Adrenal gland (tissue), 5 donors: Measurements from ENCODE around the gene MILR1.

Experiments used
- CTCF ChIP-seq, 6 experiments: fragments of 450-650 bp in 4 of 6; fragments of 200-600 bp in 2 of 6; sonication (generic) in 1 of 6; IDR thresholded peaks; 1 replicate in 5 of 6; 2 replicates in 1 of 6; pipeline versions ENCODE4 v1.5.1 to v1.8.0; 2016 to 2021; ENCODE audit warnings: antibody characterized with exemption in 6 of 6, mild to moderate bottlenecking in 2 of 6, moderate library complexity in 1 of 6
- POLR2A ChIP-seq, 2 donors: fragments of 450-650 bp; IDR thresholded peaks; one replicate each; pipeline ENCODE4 v1.6.1; 2017; ENCODE audit warnings: antibody characterized with exemption in 2 of 2, mild to moderate bottlenecking in 2 of 2, moderate library complexity in 1 of 2
- donor health status: DM: no; HTN: no; CAD: no.

- TF ChIP-seq CTCF (IDR thresholded peaks at IDR 0.05): peak in 5 of 6 experiments; percentile 32 to 53 (median 39)
- TF ChIP-seq POLR2A (IDR thresholded peaks at IDR 0.05): no peak
These were observed 58.5 kb downstream of the MILR1 start for GRCh38 chr17:64507413-64507782.
